HG02678 (cell line): ENCODE measurements around the gene SPRR2B.
"Not testable (repeated sequence)": the region's sequence is repeated elsewhere in the genome, so short reads cannot be mapped to it uniquely, and the experiment has no call there.

Experiments used
- ATAC-seq: cut with Tn5 transposase; IDR thresholded peaks from one replicate; pipeline ENCODE4 v1.9.1; 2021; ENCODE audit warnings: mild to moderate bottlenecking, moderate library complexity; ENCODE audit not compliant: unreplicated experiment

SPRR2B gene

GRCh38 chr1:153035211-153035610, 36.2 kb downstream of the SPRR2B start:
- no peak for ATAC-seq

- ATAC-seq, result no peak
Measured at GRCh38 chr1:153032677-153033308, 38.6 kb downstream of the SPRR2B start.

- ATAC-seq, result no peak
Measured at GRCh38 chr1:153032073-153032472, 39.3 kb downstream of the SPRR2B start.

- ATAC-seq, result no peak
Measured at GRCh38 chr1:153030895-153031294, 40.5 kb downstream of the SPRR2B start, which contains the start of gene SPRR1B. Gene SPRR1B (plus strand): TSS chr1:153031203. CDS start chr1:153032346, 1,143 bp downstream.

- no peak for ATAC-seq
Measured at GRCh38 chr1:153028766-153029165, 42.6 kb downstream of the SPRR2B start.

GRCh38 chr1:153025797-153026196, 45.6 kb downstream of the SPRR2B start:
- ATAC-seq, result no peak

- no peak for ATAC-seq
Measured at GRCh38 chr1:153024413-153024812, 47.0 kb downstream of the SPRR2B start.

- ATAC-seq, result no peak
Measured at GRCh38 chr1:153023109-153023508, 48.3 kb downstream of the SPRR2B start.

- ATAC-seq, result not testable (repeated sequence)
Measured at GRCh38 chr1:153022340-153022739, 49.1 kb downstream of the SPRR2B start.

- ATAC-seq, result not testable (repeated sequence)
Measured at GRCh38 chr1:153021829-153022228, 49.6 kb downstream of the SPRR2B start.
